MM.1S (cell line): ENCODE results near the gene USP9Y.

Source experiments
- CTCF ChIP-seq: fragments of 300-600 bp; sonication (generic); IDR thresholded peaks from 2 replicates; pipeline ENCODE4 v1.5.1; 2016; ENCODE audit warnings: antibody characterized with exemption, low read length, mixed read lengths
- EZH2 ChIP-seq: fragments of 300-600 bp; sonication (generic); optimal IDR thresholded peaks from 2 replicates; pipeline ENCODE3; 2017; ENCODE audit warnings: low read depth, mild to moderate bottlenecking, antibody characterized with exemption, low read length, mixed read lengths

- no peak for TF ChIP-seq CTCF
- no peak for TF ChIP-seq EZH2
Observed at GRCh38 chrY:12841368-12841767, 140.3 kb downstream of the USP9Y start.
